GM06990 (cell line): ENCODE data around the gene MCUR1.

Experiments used
- DNase-seq: peaks from one replicate; pipeline ENCODE4 v3.0.0-alpha.2; 2011; ENCODE audit not compliant: insufficient read length; ENCODE audit errors: extremely low read depth
- H3K27me3 ChIP-seq: replicated peaks from 2 replicates; pipeline ENCODE4 v1.6.0; 2011; ENCODE audit warnings: low read length; ENCODE audit not compliant: control insufficient read depth, insufficient read depth
- H3K36me3 ChIP-seq: 2 replicates; pipeline ENCODE4 v1.5.1; 2011; ENCODE audit warnings: low read length; ENCODE audit not compliant: control insufficient read depth, insufficient read depth
- H3K4me3 ChIP-seq: replicated peaks from 2 replicates; pipeline ENCODE4 v1.5.1; 2011; ENCODE audit warnings: low read depth, mild to moderate bottlenecking, control low read depth, low read length
- CTCF ChIP-seq: IDR thresholded peaks from 2 replicates; pipeline ENCODE4 v1.5.1; 2011; ENCODE audit warnings: low read length, control low read depth, mild to moderate bottlenecking, inconsistent platforms; ENCODE audit not compliant: insufficient read depth, poor library complexity, severe bottlenecking

MCUR1 gene

DNA sequence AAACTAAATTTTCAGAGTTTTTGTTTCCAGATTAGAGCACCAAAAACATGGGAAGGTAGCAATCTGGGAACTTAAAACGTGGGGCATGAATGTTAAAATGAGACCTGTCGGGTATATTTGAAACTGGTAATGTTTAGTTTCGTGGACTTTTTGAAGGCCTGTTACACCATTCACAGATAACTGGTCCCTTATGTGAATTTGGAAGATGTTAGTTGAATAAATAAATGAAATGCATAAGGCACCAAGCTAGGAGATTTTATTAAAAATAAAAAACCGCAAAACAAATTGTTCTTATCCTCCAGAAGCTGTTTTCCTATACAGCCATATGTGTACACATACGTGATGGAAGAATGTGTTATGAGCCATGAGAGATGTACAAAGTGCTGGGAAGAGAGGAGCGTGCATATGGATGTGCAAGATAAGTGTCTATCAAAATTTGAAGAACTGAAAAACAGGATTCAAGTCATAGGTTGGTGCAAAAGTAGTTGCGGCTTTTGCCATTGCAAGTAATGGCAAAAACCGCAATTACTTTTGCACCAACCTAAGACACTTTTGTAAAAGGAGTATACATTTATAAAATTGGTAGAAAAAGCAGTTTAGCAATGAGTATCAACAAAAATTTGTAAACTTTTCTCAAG is 700 bp upstream of the MCUR1 start:
- TF ChIP-seq CTCF = no peak
- no peak for DNase-seq
- Histone ChIP-seq H3K27me3 (no peaks in the 10 kb centered on the region), H3K36me3 (no peaks in the 10 kb centered on the region), H3K4me3 (peak overlapping the region; percentile 65)

DNA sequence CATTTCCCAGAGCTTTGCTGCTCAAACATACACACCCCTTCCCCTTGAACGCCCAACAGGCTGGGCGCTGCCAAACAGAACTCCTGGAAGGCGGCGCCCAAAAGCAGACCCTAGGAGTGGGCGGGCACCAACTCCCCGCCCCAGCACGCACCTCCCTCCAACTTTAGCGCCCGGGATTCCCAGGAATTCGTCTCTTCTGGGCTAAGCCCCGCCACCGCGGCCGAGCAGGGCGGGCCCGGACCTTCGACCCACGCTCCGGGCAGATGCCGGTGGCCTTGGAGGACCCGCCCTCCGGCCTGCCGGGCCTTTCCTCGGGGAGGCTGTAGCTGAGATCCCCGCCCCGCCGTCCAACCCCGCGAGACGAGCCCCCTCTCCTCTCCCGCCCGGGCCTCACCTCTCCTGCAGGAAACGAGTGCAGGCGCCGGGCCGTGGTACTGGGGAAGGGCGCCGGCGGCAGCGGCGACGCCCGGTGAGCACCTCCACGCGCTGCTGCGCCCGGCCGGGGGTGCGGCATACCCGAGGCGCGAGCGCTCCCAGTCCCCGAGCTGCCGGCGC is 659 bp downstream of the MCUR1 start:
- Histone ChIP-seq H3K4me3 (peak overlapping the region; percentile 92), H3K27me3 (no peaks in the 10 kb centered on the region), H3K36me3 (no peaks in the 10 kb centered on the region)
- DNase-seq = no peak
- no peak for TF ChIP-seq CTCF

DNA sequence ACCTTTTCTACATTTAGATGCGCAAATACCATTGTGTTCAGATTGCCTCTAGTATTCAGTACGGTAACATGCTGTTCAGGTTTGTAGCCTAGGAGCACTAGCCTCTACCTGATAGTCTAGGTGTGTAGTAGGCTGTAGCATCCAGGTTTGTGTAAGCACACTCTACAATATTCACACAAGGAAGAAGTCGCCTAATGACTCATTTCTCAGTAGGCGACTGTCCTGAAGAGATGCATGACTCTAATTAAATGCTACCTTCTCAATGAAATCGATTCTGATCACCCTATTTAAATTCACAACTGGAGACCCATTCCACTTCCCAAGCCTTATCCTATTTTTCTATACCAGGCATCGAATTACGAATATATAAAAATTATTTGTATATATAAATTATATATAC is 1.3 kb downstream of the MCUR1 start:
- Histone ChIP-seq H3K4me3 (peak overlapping the region; percentile 92), H3K27me3 (no peaks in the 10 kb centered on the region), H3K36me3 (no peaks in the 10 kb centered on the region)
- no peak for DNase-seq
- no peak for TF ChIP-seq CTCF

DNA sequence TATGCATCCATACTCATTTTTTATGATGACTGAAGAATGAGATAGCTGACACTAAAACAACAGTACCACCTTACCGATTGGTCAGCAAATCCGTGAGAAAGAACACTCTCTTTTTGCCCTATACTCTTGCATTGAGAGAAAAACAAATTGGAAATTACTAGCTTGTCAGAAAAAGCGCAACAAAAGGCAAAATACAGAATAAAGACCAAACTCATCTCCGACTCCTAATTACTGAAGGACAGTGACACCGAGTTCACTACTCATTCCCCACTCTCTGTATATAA is 2.1 kb downstream of the MCUR1 start:
- peaks cover 3% of the 10 kb centered on the region for H3K36me3 ChIP-seq
- H3K4me3 ChIP-seq = no peak overlapping the region
- no peak for TF ChIP-seq CTCF
- no peaks in the 10 kb centered on the region for H3K27me3 ChIP-seq
- DNase-seq = no peak

DNA sequence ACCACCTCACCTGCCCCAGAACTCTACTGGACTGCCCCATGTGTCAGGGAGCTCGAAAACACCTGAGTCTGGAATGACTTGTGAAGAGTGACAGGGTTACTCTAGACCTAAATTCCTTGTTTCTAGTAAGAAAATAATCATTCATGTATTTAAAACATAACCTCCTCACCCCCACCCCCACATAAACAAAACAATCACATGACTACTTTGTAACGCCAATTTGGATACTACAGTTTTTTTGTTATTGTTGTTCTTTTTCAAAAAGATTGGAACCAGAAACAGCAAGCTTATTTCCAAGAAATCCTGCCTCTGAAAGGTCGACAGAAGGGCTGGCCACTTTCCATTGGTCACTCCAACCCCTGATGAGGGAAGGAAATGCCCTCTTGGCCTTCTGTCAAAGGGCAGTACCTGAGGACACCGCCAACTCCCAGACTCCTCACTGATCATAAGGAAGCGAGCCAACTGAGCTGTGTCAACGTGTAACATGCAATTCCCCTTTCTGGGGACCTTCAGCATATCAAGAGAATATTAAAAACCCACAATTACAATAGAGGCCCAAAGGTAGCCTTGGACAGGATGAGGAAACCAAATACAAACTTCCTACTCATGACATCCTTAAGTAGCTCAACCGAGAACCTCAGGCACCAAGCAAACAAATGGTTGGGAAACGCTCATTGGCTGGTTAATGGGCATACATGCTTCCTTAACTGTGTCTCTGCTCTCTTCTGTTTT is 2.6 kb downstream of the MCUR1 start:
- H3K36me3 ChIP-seq = peaks cover 3% of the 10 kb centered on the region
- H3K4me3 ChIP-seq = no peak overlapping the region
- no peaks in the 10 kb centered on the region for H3K27me3 ChIP-seq
- no peak for DNase-seq
- TF ChIP-seq CTCF = no peak
